ENCODE results near the gene CPED1.

Gene CPED1

GRCh38 chr7:120988591-120989256 is at the start of gene CPED1:
Gene CPED1, plus strand, starts transcription at chr7:120988711. Its CDS starts 911 bp downstream, at chr7:120989622.
- no peak for DNase-seq

DNA sequence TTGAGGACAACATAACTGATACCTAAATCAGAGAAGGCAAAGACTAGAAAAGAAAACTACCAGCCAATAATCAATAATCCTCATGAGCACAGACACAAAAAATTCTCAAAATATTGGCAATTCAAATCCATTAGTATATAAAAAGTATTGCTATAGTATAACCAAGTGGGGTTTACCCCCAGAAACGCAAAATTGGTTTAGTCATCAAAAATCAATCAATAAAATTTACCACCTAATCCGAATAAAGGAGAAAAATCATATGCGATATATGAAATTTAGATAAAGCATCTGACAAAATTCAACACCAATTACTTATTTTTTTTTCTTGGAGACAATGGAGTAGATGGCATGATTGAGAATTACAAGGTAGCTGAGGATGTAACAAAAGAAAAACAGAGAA is 49.2 kb upstream of the CPED1 start:
- DNase-seq, result no peak

- no peak for DNase-seq
These were observed 47.4 kb upstream of the CPED1 start for GRCh38 chr7:120941064-120941463.

DNA sequence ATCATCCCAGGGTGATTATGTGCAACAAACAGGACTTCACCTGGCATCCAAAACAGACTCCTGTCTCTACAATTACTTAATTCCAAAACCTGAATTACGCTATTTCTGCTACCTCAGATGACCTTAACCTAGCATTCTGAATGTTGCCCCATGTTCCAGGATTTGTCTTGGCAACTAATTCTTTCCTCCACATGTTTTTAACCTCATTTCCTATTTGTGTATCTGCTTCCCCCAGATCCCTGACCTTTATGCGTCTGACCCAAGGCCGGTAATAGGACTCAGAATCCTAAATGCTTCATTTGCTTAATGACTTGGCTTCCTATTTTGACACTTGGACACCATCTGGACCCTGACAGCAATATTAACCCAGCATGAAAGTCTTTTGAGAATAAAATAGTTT is 46.7 kb upstream of the CPED1 start:
- no peak for DNase-seq

DNA sequence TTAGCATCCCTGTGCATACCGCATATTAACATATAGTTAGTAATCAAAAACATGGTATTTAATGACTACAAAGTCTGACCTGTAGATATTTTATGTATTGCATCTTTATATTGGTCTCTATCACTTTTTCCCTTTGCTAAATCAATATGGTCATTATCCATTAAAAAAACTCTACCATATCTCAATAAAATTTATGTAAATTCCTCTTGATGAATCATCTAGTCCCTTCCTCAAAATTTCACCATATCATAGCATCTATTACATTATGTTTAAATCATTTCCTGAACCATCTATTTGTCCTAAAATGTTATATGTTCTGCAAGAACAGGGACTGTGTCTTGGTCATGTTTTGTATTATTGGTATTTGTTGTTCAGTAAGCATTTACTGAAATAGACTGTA is 45.6 kb upstream of the CPED1 start:
- no peak for DNase-seq

GRCh38 chr7:120944826-120945562 is 43.5 kb upstream of the CPED1 start:
- DNase-seq, result no peak

DNA sequence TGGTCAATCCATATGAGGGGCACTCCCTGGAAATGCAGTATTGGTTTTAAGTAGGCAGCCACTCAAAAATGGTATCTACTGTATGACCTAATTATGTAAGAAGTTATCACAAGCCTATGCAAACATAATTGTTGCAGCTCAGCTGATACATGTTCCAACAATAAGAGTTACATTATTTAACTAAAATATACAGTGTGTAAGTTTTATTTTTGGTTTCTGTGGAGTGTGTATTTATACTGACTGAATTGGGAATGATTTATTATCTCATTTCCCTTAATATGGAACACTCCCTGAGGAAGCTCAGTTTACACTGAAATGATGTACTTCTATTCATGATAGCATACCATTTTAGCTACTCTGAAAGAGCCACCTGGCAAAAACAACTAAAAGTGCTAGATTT is 40.5 kb upstream of the CPED1 start:
- no peak for DNase-seq

- DNase-seq, result no peak
These were observed 39.1 kb upstream of the CPED1 start for GRCh38 chr7:120949393-120949911.

- no peak for DNase-seq
These were observed 38.4 kb upstream of the CPED1 start for GRCh38 chr7:120949998-120950538.

DNA sequence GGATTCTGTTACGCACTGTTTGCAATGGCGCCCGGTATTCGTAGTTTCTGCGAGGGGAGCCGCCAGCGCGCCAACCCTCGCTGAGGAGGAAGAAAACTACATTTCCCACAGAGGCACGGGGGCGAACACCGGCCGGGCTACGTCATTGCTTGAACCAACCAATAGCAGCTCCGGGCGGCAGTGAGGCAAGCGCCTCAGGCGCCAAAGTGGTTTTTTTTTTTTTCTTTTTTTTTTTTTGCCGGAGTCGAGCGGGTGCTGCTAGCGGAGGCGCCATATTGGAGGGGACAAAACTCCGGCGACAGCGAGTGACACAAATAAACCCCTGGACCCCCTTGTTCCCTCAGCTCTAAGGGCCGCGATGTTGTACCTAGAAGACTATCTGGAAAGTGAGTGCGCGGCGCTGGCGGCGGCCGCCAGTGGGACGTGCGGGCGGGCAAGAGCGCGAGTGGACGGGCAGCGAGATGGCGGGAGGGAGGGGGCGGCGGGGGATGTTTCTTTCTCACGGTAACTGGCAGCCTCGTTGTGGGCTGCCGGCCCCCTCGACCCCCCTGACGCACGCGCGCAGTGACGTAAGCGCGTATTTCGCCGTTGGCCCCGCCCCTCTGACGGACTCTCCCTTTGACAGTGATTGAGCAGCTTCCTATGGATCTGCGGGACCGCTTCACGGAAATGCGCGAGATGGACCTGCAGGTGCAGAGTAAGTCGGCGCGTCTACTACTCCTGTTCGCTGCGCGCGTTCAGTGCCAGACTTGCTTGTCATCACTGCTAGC is 37.8 kb upstream of the CPED1 start, which contains the start of gene ING3:
Gene ING3 (plus strand): TSS at position 239 of the 770 bp plus-strand sequence. CDS start 120 bp downstream, at position 359.
- DNase-seq, result peak; percentile 84

GRCh38 chr7:120951309-120951699 is 37.2 kb upstream of the CPED1 start:
- DNase-seq, result no peak

DNA sequence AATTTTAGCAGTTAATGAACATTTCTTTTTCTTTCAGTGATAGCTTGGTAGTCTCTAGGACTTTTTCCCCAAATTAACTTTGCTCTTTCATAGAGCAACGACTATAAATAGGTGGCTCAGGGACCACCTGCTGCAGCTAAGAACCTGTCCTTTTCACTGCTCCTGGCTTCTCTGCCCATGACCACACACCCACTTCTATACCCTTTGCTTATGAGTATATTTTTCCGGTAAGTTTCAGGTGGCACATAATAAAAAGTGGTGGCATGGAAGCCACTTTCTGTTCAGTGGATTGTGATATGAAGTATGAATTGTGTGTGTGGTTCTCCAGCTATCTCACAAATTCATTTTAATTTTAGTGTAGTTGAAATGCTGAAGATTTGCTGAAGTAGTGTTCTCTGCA is 36.7 kb upstream of the CPED1 start:
- no peak for DNase-seq

DNA sequence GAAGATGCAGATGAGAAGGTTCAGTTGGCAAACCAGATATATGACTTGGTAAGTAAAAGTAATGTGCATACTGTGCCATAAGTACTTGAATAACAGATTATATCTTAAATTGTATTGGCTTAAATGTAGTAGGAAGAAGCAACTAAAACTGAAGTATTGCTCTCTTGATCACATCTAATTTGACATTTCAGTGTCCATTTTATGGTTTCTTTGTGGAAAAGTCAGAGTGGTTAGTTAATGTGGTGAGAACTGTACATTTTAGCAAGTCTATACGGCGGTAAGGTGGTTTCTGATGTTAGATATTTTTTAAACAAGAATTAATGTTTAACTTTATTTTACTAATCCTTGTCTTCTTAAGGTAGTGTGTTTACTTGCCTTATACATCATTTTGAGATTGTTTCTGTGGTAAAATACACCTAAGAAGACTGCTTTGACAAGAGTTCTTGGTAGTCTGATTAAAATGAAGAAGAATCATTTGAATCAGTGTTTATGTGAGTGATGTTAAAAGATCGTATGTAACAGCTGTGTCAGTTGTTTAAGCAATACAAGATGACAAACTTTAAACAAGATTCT is 32.8 kb upstream of the CPED1 start:
- no peak for DNase-seq

GRCh38 chr7:120959929-120960484 is 28.5 kb upstream of the CPED1 start:
- DNase-seq, result no peak

GRCh38 chr7:120960714-120961113 is 27.8 kb upstream of the CPED1 start:
- no peak for DNase-seq

GRCh38 chr7:120961638-120962173 is 26.8 kb upstream of the CPED1 start:
- no peak for DNase-seq

GRCh38 chr7:120964088-120964487 is 24.4 kb upstream of the CPED1 start:
- DNase-seq, result no peak

DNA sequence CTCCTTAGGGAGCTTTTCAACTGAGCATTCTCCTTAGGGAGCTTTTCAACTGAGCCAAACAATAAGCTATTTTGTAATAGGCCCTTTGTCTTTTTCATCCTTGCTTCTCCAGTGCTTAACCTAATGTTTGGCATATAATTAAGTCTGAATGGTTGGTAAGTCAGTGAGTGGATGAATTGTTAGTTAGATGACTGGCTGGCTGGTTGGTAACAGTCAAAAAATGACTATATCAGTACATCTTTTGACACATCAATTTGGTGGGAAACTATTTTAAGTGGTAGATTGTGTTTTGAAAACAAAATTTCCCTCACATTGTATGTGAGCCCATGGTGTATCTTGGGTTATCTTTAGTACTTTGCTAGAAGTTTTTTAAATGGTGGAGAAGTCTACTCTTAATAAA is 21.6 kb upstream of the CPED1 start:
- DNase-seq, result no peak

GRCh38 chr7:120973849-120974248 is 14.7 kb upstream of the CPED1 start:
- DNase-seq, result no peak

DNA sequence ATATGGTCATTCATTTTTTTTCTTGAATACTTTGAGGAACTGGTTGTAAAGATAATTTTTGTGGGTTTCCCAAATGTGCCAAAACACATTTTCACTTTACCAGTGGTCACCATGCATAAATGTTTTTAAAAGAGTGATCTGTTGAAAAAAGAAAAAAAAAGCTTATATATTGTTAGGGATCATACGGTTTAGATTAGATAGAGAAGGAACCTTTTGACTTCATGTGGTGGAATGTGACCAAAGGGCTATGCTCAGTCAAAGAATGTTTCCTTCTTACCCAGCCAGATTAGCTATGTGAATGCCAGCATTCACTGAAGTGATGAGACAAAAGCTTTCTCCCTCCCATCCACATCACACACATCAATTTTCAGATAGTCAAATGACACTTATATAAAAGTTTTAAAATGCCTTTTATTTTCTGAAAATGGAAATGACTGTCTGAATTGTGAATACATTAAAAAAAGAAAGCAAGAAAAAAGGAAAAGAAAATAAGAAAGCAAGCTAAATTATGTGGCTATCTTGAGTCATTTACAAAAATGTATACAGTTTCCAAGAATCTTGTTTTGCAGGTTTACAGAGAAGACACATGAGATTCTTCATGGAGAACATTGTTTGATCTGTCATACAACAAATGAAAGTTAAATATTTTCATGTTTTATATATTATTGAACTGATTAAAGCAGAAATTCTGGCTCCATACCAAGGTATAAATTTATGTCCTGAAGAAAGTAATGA is 8.6 kb upstream of the CPED1 start:
- DNase-seq, result no peak

- no peak for DNase-seq
These were observed 7.4 kb upstream of the CPED1 start for GRCh38 chr7:120981117-120981516.

Measured in NCI-H524 treated with DMSO at 0.1 percent for 48 hours (cell line).